Endodermal cell (in vitro differentiated cells): ENCODE data around the gene OPCML. TPM values are rescaled to one million over a fixed set of nuclear protein-coding genes. Genes with fewer than 3 reads are reported as not detected.

Source experiments
- DNase-seq: peaks from one replicate; pipeline ENCODE4 v3.0.0-alpha.2; 2017
- H3K27ac ChIP-seq: 2 replicates; pipeline ENCODE4 v1.5.1; 2013; ENCODE audit warnings: mild to moderate bottlenecking, low read depth, low read length, moderate library complexity
- H3K27me3 ChIP-seq: 2 replicates; pipeline ENCODE4 v1.6.1; 2013; ENCODE audit warnings: mild to moderate bottlenecking, low read length, moderate library complexity; ENCODE audit not compliant: insufficient read depth, control insufficient read depth, poor library complexity, severe bottlenecking
- H3K36me3 ChIP-seq: 2 replicates; pipeline ENCODE4 v1.7.0; 2013; ENCODE audit warnings: mild to moderate bottlenecking, low read length, moderate library complexity; ENCODE audit not compliant: control insufficient read depth, insufficient read depth
- H3K4me1 ChIP-seq: one replicate; pipeline ENCODE4 v1.7.0; 2013; ENCODE audit warnings: low read length; ENCODE audit not compliant: control insufficient read depth, insufficient read depth
- H3K4me3 ChIP-seq: 2 replicates; pipeline ENCODE4 v1.5.1; 2013; ENCODE audit warnings: mild to moderate bottlenecking, low read length, moderate library complexity
- H3K9ac ChIP-seq: 2 replicates; pipeline ENCODE4 v1.6.1; 2013; ENCODE audit warnings: mild to moderate bottlenecking, low read length, moderate library complexity; ENCODE audit not compliant: poor library complexity, severe bottlenecking; ENCODE audit errors: extremely low read depth
- H3K9me3 ChIP-seq: 2 replicates; pipeline ENCODE4 v1.6.1; 2013; ENCODE audit warnings: mild to moderate bottlenecking, low read length, moderate library complexity; ENCODE audit not compliant: control insufficient read depth
- H3K27ac Mint-ChIP-seq: 2 replicates; pipeline ENCODE4 v1.8.0; 2020; ENCODE audit warnings: mixed read lengths
- H3K27me3 Mint-ChIP-seq: 2 replicates; pipeline ENCODE4 v1.8.0; 2021; ENCODE audit warnings: mild to moderate bottlenecking, mixed read lengths; ENCODE audit not compliant: insufficient read depth
- H3K36me3 Mint-ChIP-seq: 2 replicates; pipeline ENCODE4 v1.8.0; 2020; ENCODE audit warnings: low read depth, mixed read lengths
- H3K4me1 Mint-ChIP-seq: 2 replicates; pipeline ENCODE4 v1.8.0; 2020; ENCODE audit warnings: mixed read lengths
- H3K4me3 Mint-ChIP-seq: 2 replicates; pipeline ENCODE4 v1.8.0; 2020; ENCODE audit warnings: mild to moderate bottlenecking, moderate library complexity, mixed read lengths
- H3K9me3 Mint-ChIP-seq: 2 replicates; pipeline ENCODE4 v1.8.0; 2020; ENCODE audit warnings: mild to moderate bottlenecking, mixed read lengths
- CTCF ChIP-seq: fragments of 200-600 bp; sonication (generic); conservative IDR thresholded peaks from 2 replicates; pipeline ENCODE4 v1.5.0; 2021; ENCODE audit warnings: antibody characterized with exemption, mild to moderate bottlenecking
- WGBS, 2 experiments: methylation state at CpG; one replicate each; pipeline versions ENCODE4 v1.1.5 to v1.1.7; 2013; ENCODE audit warnings: missing lambda C conversion rate in 2 of 2, mixed read lengths in 1 of 2; ENCODE audit not compliant: insufficient coverage in 1 of 2, insufficient read length in 1 of 2; 5-methylcytosine and 5-hydroxymethylcytosine counted together
- total RNA-seq, 2 donors: library from RNA; stranded (reverse); fragmentation: NEBNext Ultra II Directional in 1 of 2; extraction: Animal tissue kit (Norgen Biotek cat#: 25700) in 1 of 2; gene quantifications; 2 replicates in 1 of 2; 3 replicates in 1 of 2; pipeline ENCODE4 v1.2.1, GENCODE V29; 2021

OPCML gene
- total RNA-seq, 2 donors from 2014 or later = 0.49 to 0.86 TPM

GRCh38 chr11:132745306-132745705 lies 787.0 kb downstream of the OPCML start:
- Mint-ChIP-seq H3K27ac (no peak overlapping the region), H3K4me1 (no peaks in the 10 kb centered on the region), H3K4me3 (no peak overlapping the region), H3K27me3 (no peaks in the 10 kb centered on the region), H3K36me3 (no peaks in the 10 kb centered on the region), H3K9me3 (no peaks in the 10 kb centered on the region)
- Histone ChIP-seq H3K4me1 (no peaks in the 10 kb centered on the region), H3K36me3 (no peaks in the 10 kb centered on the region), H3K9me3 (no peaks in the 10 kb centered on the region), H3K4me3 (no peak overlapping the region), H3K27me3 (no peaks in the 10 kb centered on the region), H3K27ac (no peak overlapping the region), H3K9ac (no peak overlapping the region)
- TF ChIP-seq CTCF = no peak
- DNase-seq = no peak
- 86 to 100% methylated on average over 1 of the region's 1 CpG for WGBS, 2 experiments

GRCh38 chr11:132744771-132745170 lies 787.5 kb downstream of the OPCML start:
- no peaks in the 10 kb centered on the region for H3K36me3 ChIP-seq
- H3K9me3 ChIP-seq = no peaks in the 10 kb centered on the region
- no peaks in the 10 kb centered on the region for H3K36me3 Mint-ChIP-seq
- H3K4me1 ChIP-seq = no peaks in the 10 kb centered on the region
- H3K9ac ChIP-seq = no peak overlapping the region
- WGBS, 2 experiments = 84 to 89% methylated on average over 7 to 8 of the region's 8 CpGs
- H3K4me1 Mint-ChIP-seq = no peaks in the 10 kb centered on the region
- no peak for TF ChIP-seq CTCF
- H3K27ac Mint-ChIP-seq = no peak overlapping the region
- H3K4me3 ChIP-seq = no peak overlapping the region
- no peak for DNase-seq
- no peaks in the 10 kb centered on the region for H3K27me3 ChIP-seq
- no peak overlapping the region for H3K27ac ChIP-seq
- no peaks in the 10 kb centered on the region for H3K27me3 Mint-ChIP-seq
- H3K9me3 Mint-ChIP-seq = no peaks in the 10 kb centered on the region
- H3K4me3 Mint-ChIP-seq = no peak overlapping the region

- Histone ChIP-seq H3K4me3 (no peak overlapping the region), H3K27me3 (no peaks in the 10 kb centered on the region), H3K9ac (no peak overlapping the region), H3K27ac (no peak overlapping the region), H3K36me3 (no peaks in the 10 kb centered on the region), H3K4me1 (no peaks in the 10 kb centered on the region), H3K9me3 (no peaks in the 10 kb centered on the region)
- Mint-ChIP-seq H3K4me3 (no peak overlapping the region), H3K9me3 (peaks cover 7% of the 10 kb centered on the region), H3K4me1 (no peaks in the 10 kb centered on the region), H3K27ac (no peak overlapping the region), H3K27me3 (no peaks in the 10 kb centered on the region), H3K36me3 (no peaks in the 10 kb centered on the region)
- no peak for DNase-seq
- TF ChIP-seq CTCF = no peak
- WGBS, 2 experiments = 86 to 100% methylated on average over 4 of the region's 4 CpGs
Measured at GRCh38 chr11:132743601-132744000, 788.7 kb downstream of the OPCML start.
